ENCODE measurements around the gene SLC7A8.
"Not testable (repeated sequence)": the region's sequence is repeated elsewhere in the genome, so short reads cannot be mapped to it uniquely, and the experiment has no call there.

SLC7A8 gene

GRCh38 chr14:23183479-23183878, at the start of gene SLC7A8:
Gene SLC7A8 (minus strand): TSS chr14:23183660. CDS start chr14:23182914, 746 bp downstream.
- DNase-seq (ENCODE audit: low spot score): no peak

DNA sequence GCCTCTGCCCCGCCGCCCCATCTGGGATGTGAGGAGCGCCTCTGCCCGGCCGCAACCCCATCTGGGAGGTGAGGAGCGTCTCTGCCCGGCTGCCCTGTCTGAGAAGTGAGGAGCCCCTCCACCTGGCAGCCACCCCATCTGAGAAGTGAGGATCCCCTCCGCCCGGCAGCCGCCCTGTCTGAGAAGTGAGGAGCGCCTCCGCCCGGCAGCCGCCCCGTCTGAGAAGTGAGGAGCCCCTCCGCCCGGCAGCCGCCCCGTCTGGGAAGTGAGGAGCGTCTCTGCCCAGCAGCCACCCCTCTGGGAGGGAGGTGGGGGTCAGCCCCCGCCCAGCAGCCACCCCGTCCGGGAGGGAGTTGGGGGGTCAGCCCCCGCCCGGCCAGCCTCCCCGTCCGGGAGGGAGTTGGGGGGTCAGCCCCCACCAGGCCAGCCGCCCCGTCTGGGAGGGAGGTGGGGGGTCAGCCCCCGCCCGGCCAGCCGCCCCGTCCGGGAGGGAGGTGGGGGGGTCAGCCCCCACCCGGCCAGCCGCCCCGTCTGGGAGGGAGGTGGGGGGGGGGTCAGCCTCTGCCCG, 48.9 kb upstream of the SLC7A8 start:
- DNase-seq (ENCODE audit: low spot score): not testable (repeated sequence)

GRCh38 chr14:23228812-23229211, 45.4 kb upstream of the SLC7A8 start:
- DNase-seq (ENCODE audit: low spot score): no peak

- DNase-seq (ENCODE audit: low spot score): no peak
These were observed 44.1 kb upstream of the SLC7A8 start for GRCh38 chr14:23227566-23227965.

- not testable (repeated sequence) for DNase-seq (ENCODE audit: low spot score)
These were observed 41.5 kb upstream of the SLC7A8 start for GRCh38 chr14:23224958-23225357.

- DNase-seq (ENCODE audit: low spot score): no peak
These were observed 35.6 kb upstream of the SLC7A8 start for GRCh38 chr14:23219075-23219474.

DNA sequence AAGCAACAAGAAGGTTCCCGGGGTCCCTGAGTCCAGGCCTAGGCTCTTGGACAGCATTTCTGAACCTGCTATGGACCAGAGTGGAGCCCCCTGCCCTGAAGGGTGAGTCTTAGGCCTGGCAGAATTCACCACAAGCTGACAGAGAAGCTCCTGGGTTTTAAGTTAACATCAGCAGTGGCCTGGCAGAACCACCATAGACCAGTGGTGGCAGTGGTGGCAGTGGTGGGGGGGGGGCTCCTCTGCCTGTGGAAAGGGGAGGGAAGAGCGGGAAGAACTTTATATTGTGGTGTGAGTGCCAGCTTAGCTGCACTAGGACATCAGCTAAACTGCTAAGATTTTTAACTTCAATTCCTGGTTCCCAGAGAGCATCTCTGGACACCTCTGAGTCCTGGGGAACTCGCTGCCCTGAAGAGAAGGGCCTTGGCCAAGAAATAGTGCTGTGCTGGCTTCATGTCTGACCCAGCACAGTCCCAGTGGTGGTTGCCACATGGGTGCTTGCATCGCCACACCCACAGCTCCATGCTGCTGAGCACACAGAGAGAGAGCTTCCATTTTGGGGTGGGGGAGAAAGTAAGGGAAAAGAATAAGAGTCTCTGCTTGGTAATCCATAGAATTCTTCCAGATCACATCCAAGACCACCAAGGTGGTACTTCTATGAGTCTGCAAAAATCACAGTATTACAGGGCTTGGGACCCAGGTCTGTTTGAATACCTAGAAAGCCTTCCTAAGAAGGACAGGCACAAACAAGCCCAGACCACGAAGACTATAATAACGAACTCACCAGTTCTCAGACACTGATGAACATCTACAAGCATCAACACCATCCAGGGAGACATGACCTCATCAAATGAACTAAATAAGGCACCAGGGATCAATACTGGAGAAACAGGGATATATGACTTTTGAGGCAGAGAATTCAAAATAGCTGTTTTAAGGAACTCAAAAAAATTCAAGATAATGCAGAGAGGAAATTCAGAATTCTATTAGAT, 33.9 kb upstream of the SLC7A8 start:
- DNase-seq (ENCODE audit: low spot score): no peak

DNA sequence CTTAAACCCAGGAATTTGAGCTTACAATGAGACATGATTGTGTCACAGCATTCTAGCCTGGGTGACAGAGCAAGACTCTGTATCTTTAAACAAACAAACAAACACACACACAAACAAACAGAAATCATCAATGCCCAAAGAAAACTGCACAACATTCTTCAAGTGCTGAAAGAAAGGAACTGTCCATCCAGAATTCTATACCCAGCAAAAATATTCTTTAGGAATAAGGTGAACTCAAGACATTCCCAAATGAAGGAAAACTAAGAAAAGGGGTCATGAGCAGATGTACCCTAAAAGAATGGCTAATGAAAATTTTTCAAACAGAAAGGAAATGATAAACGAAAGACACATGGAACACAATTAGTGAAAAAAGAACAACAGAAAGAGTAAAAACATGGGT, 32.0 kb upstream of the SLC7A8 start:
- no peak for DNase-seq (ENCODE audit: low spot score)

DNA sequence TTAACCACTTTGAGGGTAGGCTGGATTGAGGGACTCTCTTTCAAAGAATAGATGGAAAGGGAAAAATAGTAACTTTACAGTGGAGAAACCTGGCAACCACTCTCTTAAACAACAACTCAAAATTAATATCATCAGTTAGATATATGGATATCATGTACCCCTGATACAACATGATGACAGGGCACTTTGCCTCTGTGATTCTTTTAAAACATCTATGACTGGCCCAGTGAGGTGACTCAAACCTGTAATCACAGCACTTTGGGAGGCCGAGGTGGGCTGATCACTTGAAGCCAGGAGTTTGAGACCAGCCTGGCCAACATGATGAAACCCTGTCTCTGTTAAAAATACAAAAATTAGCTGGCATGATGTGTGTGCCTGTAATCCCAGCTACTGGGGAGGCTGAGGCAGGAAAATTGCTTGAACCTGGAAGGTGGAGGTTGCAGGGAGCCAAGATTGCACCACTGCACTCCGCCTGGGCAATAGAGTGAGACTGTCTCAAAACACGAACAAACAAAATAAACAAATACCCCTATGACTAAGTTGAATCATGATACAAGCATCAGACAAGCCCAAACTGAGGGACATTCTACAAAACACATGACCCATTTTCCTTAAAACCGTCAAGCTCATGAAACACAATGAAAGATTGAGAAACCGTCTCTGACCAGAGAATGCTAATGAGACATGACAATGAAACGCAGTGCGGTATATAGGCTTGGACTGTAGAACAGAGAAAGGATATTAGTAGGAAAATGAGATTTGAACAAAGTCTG, 26.4 kb upstream of the SLC7A8 start:
- DNase-seq (ENCODE audit: low spot score): no peak

GRCh38 chr14:23208324-23208723, 24.9 kb upstream of the SLC7A8 start:
- no peak for DNase-seq (ENCODE audit: low spot score)

DNA sequence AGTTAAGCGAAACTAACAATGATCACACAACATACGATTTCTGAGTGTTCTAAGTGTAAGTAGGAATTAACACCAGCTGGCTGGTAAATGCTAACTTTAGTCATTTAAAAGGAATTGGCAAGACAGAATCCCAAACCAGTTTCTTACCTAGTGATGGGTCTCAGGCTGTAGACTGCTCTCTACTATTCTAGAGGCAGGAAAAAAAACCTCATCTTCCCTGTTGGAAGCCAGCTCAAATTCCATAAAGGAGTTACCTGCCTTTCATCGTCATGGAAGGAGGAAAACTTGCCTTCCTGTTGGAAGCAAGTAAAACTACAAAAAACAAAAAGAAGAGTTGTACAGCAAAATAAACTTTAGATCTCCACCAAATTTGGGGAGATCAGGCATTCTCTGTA, 23.7 kb upstream of the SLC7A8 start:
- DNase-seq (ENCODE audit: low spot score): no peak

- DNase-seq (ENCODE audit: low spot score): no peak
These were observed 23.1 kb upstream of the SLC7A8 start for GRCh38 chr14:23206422-23207145.

- DNase-seq (ENCODE audit: low spot score): no peak
These were observed 18.5 kb upstream of the SLC7A8 start for GRCh38 chr14:23202001-23202400.

DNA sequence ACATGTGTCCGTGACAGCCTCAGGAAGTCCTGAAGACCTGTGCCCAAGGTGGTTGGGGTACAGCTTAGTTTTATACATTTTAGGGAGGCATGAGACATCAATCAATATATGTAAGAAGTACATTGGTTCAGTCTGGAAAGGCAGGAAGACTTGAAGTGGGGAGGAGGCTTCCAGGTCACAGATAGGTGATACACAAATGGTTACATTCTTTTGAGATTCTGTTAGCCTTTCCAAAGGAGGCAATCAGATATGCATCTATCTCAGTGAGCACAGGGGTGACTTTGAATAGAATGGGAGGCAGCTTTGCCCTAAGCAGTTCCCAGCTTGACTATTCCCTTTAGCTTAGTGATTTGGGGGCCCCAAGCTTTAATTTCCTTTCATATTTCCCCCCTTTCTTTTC, 15.7 kb upstream of the SLC7A8 start:
- not testable (repeated sequence) for DNase-seq (ENCODE audit: low spot score)

DNA sequence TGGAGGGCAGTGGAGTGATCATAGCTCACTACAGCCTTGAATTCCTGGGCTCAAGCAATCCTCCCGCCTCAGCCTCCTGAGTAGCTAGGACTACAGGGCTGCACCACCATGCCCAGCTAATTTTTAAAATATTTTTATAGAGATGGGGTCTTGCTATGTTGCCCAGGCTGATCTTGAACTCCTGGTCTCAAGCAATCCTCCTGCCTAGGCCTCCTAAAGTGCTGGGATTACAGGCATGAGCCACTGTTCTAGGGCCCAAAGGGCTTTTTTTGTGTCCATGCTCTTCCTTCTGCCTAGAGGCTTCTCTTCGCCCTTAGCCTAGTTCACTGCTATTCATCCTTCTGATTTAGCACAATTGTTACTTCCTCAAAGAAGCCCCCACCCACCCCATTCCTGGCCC, 13.0 kb upstream of the SLC7A8 start:
- not testable (repeated sequence) for DNase-seq (ENCODE audit: low spot score)

GRCh38 chr14:23195552-23196101, 12.2 kb upstream of the SLC7A8 start:
- DNase-seq (ENCODE audit: low spot score): no peak

DNA sequence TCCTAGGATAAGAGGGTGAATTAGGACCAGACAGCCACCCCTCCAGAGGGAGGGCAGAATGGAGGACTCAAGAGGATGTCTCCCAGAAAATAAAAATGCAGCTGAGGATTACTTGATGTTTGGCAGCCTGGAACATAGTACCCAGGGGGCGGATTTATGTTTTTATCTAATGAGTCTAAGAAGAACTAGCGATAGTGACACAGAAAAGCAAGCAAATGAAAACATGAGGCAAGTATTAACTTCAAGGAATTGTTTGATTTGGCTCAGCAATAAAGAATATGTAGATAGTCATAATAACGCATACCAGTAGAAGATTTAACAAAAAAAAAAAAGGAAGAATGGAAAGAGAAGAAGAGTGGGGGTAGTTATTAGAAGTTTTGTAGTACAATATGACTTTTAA, 10.0 kb upstream of the SLC7A8 start:
- DNase-seq (ENCODE audit: low spot score): no peak

DNA sequence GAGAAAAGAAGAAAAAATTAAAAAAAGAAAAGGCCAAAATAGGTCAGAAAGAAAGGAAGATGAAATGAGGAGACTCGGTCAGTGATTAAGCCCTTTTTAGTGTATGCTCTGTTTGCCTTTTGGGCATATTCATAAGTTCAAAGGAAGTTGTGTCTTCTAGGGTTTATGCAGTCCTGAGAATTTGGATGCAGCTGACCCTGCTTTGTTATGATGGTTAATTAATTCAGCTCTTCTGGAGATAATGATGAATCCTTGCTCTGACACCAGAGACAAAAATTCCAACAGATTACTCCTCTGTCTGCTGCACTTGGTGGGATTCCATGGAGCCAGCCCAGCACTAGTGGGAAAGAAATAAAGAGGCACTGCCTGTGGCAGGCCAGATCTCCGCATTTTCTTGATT, 4.5 kb upstream of the SLC7A8 start:
- no peak for DNase-seq (ENCODE audit: low spot score)

GRCh38 chr14:23186913-23187654, 3.6 kb upstream of the SLC7A8 start:
- peak; percentile 33 for DNase-seq (ENCODE audit: low spot score)

DNA sequence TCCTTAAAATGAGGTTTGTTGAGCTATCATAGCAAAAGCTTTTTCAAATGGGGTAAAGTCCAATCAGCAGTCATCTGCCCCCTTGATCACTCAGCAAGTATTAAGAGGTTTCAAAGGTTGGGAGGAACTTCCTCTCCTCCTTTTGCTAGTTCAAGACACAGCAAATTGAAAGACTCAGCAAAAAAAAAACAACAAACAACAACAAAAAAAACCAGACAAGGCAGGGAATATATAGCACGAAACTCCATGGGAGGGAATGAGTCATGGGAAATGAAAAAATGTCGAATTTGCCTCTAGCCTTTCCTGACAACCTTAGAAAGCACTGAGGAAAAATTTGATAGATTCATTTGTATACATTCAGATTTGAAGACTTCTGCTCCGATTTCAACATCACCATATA, 1.6 kb upstream of the SLC7A8 start:
- DNase-seq (ENCODE audit: low spot score): no peak

DNA sequence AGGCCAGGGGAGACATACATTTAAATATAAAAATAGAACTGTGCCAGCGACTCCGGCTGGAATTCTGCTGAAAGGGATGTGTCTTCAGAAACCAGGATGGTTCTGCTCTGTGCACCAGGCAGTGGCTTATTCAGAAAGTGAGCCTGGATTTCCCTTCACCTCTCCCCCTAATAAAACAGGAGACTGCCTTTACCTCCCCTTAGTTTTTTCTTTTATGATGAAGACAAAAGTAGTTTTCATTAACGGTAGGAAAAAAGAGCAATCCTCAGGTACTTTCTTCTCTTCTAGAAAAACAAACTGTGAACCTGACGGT, 346 bp downstream of the SLC7A8 start:
- no peak for DNase-seq (ENCODE audit: low spot score)
